K562 (cell line): Measurements from ENCODE around the gene NYAP1. TPM values are rescaled to one million over a fixed set of nuclear protein-coding genes. Genes with fewer than 3 reads are reported as not detected.
A peak's percentile ranks its signal among the peaks of the same experiment; 100 is the strongest.

Experiments
- CBFA2T2 ChIP-seq: fragments of 450-650 bp; conservative IDR thresholded peaks from 2 replicates; pipeline ENCODE4 v1.6.1; 2017; ENCODE audit warnings: mild to moderate bottlenecking
- CEBPB ChIP-seq: fragments of 450-650 bp; IDR thresholded peaks from 2 replicates; pipeline ENCODE4 v1.6.1; 2016; ENCODE audit warnings: missing genetic modification characterization, missing compliant biosample characterization
- CSDE1 ChIP-seq, 2 experiments: fragments of 450-650 bp; IDR thresholded peaks; 2 replicates each; pipeline ENCODE4 v1.6.1; 2016; ENCODE audit warnings: mild to moderate bottlenecking in 1 of 2
- CTBP1 ChIP-seq: fragments of 450-650 bp; IDR thresholded peaks from 2 replicates; pipeline ENCODE4 v1.6.1; 2016; ENCODE audit warnings: borderline replicate concordance
- HDAC6 ChIP-seq: IDR thresholded peaks from 2 replicates; pipeline ENCODE4 v1.6.1; 2012; ENCODE audit warnings: low read depth, mild to moderate bottlenecking, control low read depth, inconsistent platforms, low read length, moderate library complexity
- MTA1 ChIP-seq: fragments of 450-650 bp; IDR thresholded peaks from 2 replicates; pipeline ENCODE4 v1.6.1; 2017; ENCODE audit warnings: borderline replicate concordance
- RNF2 ChIP-seq: sonication (generic); IDR thresholded peaks from 2 replicates; pipeline ENCODE4 v1.6.1; 2016
- SAFB ChIP-seq: fragments of 200-400 bp; formaldehyde crosslinking; IDR thresholded peaks from 2 replicates; pipeline ENCODE4 v1.6.1; 2017; ENCODE audit warnings: low read depth, low read length, borderline replicate concordance
- SAP30 ChIP-seq: fragments of 200-600 bp; sonication (generic); IDR thresholded peaks from 2 replicates; pipeline ENCODE4 v1.6.1; 2012; ENCODE audit warnings: borderline replicate concordance, low read depth, mild to moderate bottlenecking, moderate library complexity, low read length, control low read depth, inconsistent platforms; ENCODE audit not compliant: insufficient read depth, poor library complexity, severe bottlenecking
- SMARCA4 ChIP-seq: fragments of 450-650 bp; IDR thresholded peaks from 2 replicates; pipeline ENCODE4 v1.6.1; 2016
- SMC3 ChIP-seq: conservative IDR thresholded peaks from 2 replicates; pipeline ENCODE4 v1.6.1; 2011; ENCODE audit warnings: low read depth, low read length, improper control_type of control experiment; ENCODE audit not compliant: insufficient read depth
- TAL1 ChIP-seq: fragments of 450-650 bp; IDR thresholded peaks from 2 replicates; pipeline ENCODE4 v1.6.1; 2016; ENCODE audit warnings: mild to moderate bottlenecking
- USF2 ChIP-seq: sonication (generic); formaldehyde crosslinking; IDR thresholded peaks from 2 replicates; pipeline ENCODE4 v1.5.0; 2020; ENCODE audit warnings: missing genetic modification reagents
- ZEB2 ChIP-seq: fragments of 450-650 bp; IDR thresholded peaks from 2 replicates; pipeline ENCODE4 v1.6.1; 2016
- ZNF311 ChIP-seq: fragments of 250-450 bp; sonication (Bioruptor Pico); IDR thresholded peaks from 2 replicates; pipeline ENCODE4 v1.4.0; 2020; ENCODE audit warnings: mild to moderate bottlenecking, moderate library complexity
- ZNF644 ChIP-seq: fragments of 200-800 bp; sonication (Bioruptor generic); IDR thresholded peaks from 2 replicates; pipeline ENCODE4 v1.6.1; 2016; ENCODE audit warnings: low read depth, missing genetic modification characterization, missing compliant biosample characterization
- polyA plus RNA-seq, 8 experiments: library from polyadenylated mRNA; depleted of rRNA in 4 of 8; stranded (reverse) in 5 of 8; unstranded in 3 of 8; fragments of >200 nt; fragmentation: Nextera tagmentation in 2 of 8; fragmentation: Illumina TruSeq in 1 of 8; extraction: Ambion mirVana in 2 of 8; extraction: Trizol in 1 of 8; gene quantifications; 2 replicates each; pipeline versions ENCODE4 v1.2.1 to v1.2.3, GENCODE V29; 2011 to 2014; ENCODE audit warnings: inconsistent platforms in 1 of 8, missing spikeins in 1 of 8
- total RNA-seq, 7 experiments: library from RNA; depleted of rRNA in 6 of 7; stranded (reverse); fragments of >200 nt in 6 of 7; fragmentation: Illumina TruSeq in 2 of 7; extraction: Trizol in 2 of 7; gene quantifications; 2 replicates each; pipeline versions ENCODE4 v1.2.1 to v1.2.3, GENCODE V29; 2011 to 2021; ENCODE audit warnings: low replicate concordance in 1 of 7
- TF ChIP-seq, protein P1 (sequence below): fragments of 200-600 bp; sonication (generic); IDR thresholded peaks from one replicate; pipeline ENCODE4 v1.6.1; 2012; ENCODE audit warnings: mild to moderate bottlenecking, low read depth, low read length, inconsistent platforms

Gene NYAP1
- total and polyA plus RNA-seq, 9 of the 15 experiments (the other 6 are each of a cell fraction or from before 2014, with no cell fraction given), result 0.11 to 0.88 (median 0.22) TPM; not detected in 2

DNA sequence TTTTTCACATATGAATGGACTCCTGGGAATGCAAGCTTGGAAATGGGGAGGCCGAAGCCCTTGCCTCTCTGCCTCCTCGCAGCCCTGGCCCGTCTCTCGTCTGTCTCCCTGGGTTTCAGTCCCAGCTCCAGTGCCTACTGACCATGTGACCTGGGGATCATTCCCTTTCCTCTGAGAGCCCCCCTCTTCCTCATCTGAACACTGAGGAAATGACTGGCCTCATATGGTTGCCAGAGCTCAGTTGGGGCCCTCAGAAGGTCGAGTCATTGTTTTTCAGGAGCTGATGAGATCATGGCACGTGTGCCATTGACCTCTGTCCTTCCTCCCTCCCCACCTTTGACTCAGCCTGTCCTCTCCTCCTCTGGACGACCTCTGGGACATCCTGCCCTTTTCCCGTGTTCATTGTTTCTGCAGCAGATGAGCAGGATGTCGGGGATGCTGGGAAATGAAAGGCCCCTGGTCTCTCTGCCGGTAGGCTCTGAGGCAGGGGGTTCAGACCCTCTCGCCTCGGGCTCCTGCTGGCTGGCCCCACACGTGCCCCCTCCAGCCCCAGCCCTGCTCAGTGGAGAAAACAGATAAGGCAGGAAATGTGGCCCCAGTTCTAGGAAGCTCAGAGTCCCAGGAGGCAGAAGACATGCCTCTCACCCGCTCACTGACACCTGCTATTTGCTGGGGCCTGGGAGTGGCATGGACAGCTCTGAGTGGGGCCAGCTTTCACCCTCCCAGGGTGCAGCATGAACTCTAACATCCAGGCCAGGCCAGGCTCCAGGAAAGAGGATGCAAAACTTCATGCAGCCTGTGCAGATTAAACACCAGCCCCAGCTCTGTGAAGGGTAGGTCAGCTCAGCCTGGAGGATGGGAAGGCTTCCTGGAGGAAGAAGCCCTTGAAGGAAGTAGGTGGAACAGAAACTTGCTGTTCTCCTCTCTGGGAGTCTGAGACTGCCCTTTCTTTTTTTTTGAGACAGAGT is 39.1 kb upstream of the NYAP1 start (continued):
- TF ChIP-seq, protein P1, sequence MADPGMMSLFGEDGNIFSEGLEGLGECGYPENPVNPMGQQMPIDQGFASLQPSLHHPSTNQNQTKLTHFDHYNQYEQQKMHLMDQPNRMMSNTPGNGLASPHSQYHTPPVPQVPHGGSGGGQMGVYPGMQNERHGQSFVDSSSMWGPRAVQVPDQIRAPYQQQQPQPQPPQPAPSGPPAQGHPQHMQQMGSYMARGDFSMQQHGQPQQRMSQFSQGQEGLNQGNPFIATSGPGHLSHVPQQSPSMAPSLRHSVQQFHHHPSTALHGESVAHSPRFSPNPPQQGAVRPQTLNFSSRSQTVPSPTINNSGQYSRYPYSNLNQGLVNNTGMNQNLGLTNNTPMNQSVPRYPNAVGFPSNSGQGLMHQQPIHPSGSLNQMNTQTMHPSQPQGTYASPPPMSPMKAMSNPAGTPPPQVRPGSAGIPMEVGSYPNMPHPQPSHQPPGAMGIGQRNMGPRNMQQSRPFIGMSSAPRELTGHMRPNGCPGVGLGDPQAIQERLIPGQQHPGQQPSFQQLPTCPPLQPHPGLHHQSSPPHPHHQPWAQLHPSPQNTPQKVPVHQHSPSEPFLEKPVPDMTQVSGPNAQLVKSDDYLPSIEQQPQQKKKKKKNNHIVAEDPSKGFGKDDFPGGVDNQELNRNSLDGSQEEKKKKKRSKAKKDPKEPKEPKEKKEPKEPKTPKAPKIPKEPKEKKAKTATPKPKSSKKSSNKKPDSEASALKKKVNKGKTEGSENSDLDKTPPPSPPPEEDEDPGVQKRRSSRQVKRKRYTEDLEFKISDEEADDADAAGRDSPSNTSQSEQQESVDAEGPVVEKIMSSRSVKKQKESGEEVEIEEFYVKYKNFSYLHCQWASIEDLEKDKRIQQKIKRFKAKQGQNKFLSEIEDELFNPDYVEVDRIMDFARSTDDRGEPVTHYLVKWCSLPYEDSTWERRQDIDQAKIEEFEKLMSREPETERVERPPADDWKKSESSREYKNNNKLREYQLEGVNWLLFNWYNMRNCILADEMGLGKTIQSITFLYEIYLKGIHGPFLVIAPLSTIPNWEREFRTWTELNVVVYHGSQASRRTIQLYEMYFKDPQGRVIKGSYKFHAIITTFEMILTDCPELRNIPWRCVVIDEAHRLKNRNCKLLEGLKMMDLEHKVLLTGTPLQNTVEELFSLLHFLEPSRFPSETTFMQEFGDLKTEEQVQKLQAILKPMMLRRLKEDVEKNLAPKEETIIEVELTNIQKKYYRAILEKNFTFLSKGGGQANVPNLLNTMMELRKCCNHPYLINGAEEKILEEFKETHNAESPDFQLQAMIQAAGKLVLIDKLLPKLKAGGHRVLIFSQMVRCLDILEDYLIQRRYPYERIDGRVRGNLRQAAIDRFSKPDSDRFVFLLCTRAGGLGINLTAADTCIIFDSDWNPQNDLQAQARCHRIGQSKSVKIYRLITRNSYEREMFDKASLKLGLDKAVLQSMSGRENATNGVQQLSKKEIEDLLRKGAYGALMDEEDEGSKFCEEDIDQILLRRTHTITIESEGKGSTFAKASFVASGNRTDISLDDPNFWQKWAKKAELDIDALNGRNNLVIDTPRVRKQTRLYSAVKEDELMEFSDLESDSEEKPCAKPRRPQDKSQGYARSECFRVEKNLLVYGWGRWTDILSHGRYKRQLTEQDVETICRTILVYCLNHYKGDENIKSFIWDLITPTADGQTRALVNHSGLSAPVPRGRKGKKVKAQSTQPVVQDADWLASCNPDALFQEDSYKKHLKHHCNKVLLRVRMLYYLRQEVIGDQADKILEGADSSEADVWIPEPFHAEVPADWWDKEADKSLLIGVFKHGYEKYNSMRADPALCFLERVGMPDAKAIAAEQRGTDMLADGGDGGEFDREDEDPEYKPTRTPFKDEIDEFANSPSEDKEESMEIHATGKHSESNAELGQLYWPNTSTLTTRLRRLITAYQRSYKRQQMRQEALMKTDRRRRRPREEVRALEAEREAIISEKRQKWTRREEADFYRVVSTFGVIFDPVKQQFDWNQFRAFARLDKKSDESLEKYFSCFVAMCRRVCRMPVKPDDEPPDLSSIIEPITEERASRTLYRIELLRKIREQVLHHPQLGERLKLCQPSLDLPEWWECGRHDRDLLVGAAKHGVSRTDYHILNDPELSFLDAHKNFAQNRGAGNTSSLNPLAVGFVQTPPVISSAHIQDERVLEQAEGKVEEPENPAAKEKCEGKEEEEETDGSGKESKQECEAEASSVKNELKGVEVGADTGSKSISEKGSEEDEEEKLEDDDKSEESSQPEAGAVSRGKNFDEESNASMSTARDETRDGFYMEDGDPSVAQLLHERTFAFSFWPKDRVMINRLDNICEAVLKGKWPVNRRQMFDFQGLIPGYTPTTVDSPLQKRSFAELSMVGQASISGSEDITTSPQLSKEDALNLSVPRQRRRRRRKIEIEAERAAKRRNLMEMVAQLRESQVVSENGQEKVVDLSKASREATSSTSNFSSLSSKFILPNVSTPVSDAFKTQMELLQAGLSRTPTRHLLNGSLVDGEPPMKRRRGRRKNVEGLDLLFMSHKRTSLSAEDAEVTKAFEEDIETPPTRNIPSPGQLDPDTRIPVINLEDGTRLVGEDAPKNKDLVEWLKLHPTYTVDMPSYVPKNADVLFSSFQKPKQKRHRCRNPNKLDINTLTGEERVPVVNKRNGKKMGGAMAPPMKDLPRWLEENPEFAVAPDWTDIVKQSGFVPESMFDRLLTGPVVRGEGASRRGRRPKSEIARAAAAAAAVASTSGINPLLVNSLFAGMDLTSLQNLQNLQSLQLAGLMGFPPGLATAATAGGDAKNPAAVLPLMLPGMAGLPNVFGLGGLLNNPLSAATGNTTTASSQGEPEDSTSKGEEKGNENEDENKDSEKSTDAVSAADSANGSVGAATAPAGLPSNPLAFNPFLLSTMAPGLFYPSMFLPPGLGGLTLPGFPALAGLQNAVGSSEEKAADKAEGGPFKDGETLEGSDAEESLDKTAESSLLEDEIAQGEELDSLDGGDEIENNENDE, result no peak
- TF ChIP-seq SAP30, result no peak
- TF ChIP-seq CEBPB (tag), result no peak
- peak; percentile 80 for TF ChIP-seq MTA1
- TF ChIP-seq SMC3, result 0 out of 2 replicates have a peak, but pooled peaks have one; percentile 7
- TF ChIP-seq USF2, result peak; percentile 67
- TF ChIP-seq SAFB, result no peak
- peak; percentile 93 for TF ChIP-seq ZEB2
- peak; percentile 47 for TF ChIP-seq TAL1
- TF ChIP-seq SMARCA4, result peak; percentile 87
- no peak for TF ChIP-seq CSDE1 (IDR thresholded peaks at IDR 0.05)
- no peak for TF ChIP-seq ZNF311 (CRISPR knock-in tag)
- peak; percentile 93 for TF ChIP-seq CTBP1
- peak; percentile 86 for TF ChIP-seq RNF2
- peak; percentile 90 for TF ChIP-seq ZNF644 (tag)
- TF ChIP-seq CBFA2T2, result peak; percentile 62
- no peak for TF ChIP-seq HDAC6
